HepG2 (cell line): ENCODE results near the gene AFG1L. TPM values are rescaled to one million over a fixed set of nuclear protein-coding genes. Genes with fewer than 3 reads are reported as not detected.

Experiments
- ATAC-seq: fragments of 200-7000 bp; cut with Tn5 transposase; 3 replicates; pipeline ENCODE4 v1.9.1; 2020; ENCODE audit warnings: mild to moderate bottlenecking, moderate library complexity
- BruUV-seq: library from RNA; stranded (reverse); fragments of 400-500 nt; replicated peaks from 2 replicates; lab custom pipeline; 2021; lab: Mats Ljungman, UMichigan
- CTCF ChIA-PET: fragments of 300-600 bp; formaldehyde crosslinking; extraction: SDS; loops from one replicate; lab custom pipeline; 2021; ENCODE audit warnings: low total read pairs, inconsistent platforms, low intra/inter-chr PET ratio; lab: Yijun Ruan, JAX
- POLR2A ChIA-PET: fragments of 350-600 bp; sonication (Branson Sonifier 250); formaldehyde crosslinking; loops from one replicate; lab custom pipeline; 2020; ENCODE audit warnings: antibody characterized with exemption, inconsistent platforms; lab: Yijun Ruan, JAX
- DNase-seq: peaks from one replicate; pipeline ENCODE4 v3.0.0-alpha.2; 2015; ENCODE audit warnings: low spot score
- FAIRE-seq: peaks from 3 replicates; lab custom pipeline; 2011; peaks lifted over from hg19 to GRCh38; lab: Jason Lieb, UNC
- H2AFZ ChIP-seq: one replicate; pipeline ENCODE4 v1.6.1; 2011; ENCODE audit warnings: low read length, inconsistent platforms
- H3K27ac ChIP-seq: fragments of 300-600 bp; 3 replicates; pipeline ENCODE4 v1.8.0; 2011; ENCODE audit warnings: mixed run types, mild to moderate bottlenecking, mixed read lengths, low read length, inconsistent platforms; ENCODE audit not compliant: insufficient read depth; ENCODE audit errors: extremely low read length
- H3K27me3 ChIP-seq, 2 experiments: fragments of 200-600 bp in 1 of 2; 2 replicates in 1 of 2; 3 replicates in 1 of 2; pipeline versions ENCODE4 v1.6.0 to v1.8.0; 2011; ENCODE audit warnings: low read length in 2 of 2, mild to moderate bottlenecking in 2 of 2, moderate library complexity in 2 of 2, inconsistent platforms in 1 of 2; ENCODE audit not compliant: insufficient read depth in 2 of 2, control insufficient read depth in 1 of 2
- H3K36me3 ChIP-seq, 2 experiments: fragments of 200-600 bp in 1 of 2; replicated peaks in 1 of 2; 2 replicates in 1 of 2; 3 replicates in 1 of 2; pipeline versions ENCODE4 v1.5.1 to v1.8.0; 2011; ENCODE audit warnings: low read length in 2 of 2, inconsistent platforms in 1 of 2; ENCODE audit not compliant: insufficient read depth in 2 of 2, control insufficient read depth in 1 of 2
- H3K4me1 ChIP-seq: 2 replicates; pipeline ENCODE4 v1.5.1; 2012; ENCODE audit warnings: low read length, inconsistent platforms; ENCODE audit not compliant: insufficient read depth
- H3K4me2 ChIP-seq: 2 replicates; pipeline ENCODE4 v1.6.0; 2011; ENCODE audit warnings: low read depth, low read length, inconsistent platforms
- H3K4me3 ChIP-seq, 3 experiments: fragments of 200-600 bp in 1 of 3; sonication (generic), shearing (Covaris generic) in 1 of 3; replicated peaks in 1 of 3; 2 replicates each; pipeline ENCODE4 v1.5.1; 2011 to 2016; ENCODE audit warnings: low read length in 3 of 3, inconsistent platforms in 2 of 3, low read depth in 2 of 3, mild to moderate bottlenecking in 2 of 3, control low read depth in 1 of 3, mixed read lengths in 1 of 3; ENCODE audit not compliant: insufficient read depth in 1 of 3
- H3K79me2 ChIP-seq: one replicate; pipeline ENCODE4 v1.6.1; 2011; ENCODE audit warnings: low read length, inconsistent platforms; ENCODE audit not compliant: insufficient read depth
- H3K9ac ChIP-seq: 2 replicates; pipeline ENCODE4 v1.6.0; 2011; ENCODE audit warnings: mild to moderate bottlenecking, low read depth, low read length, inconsistent platforms; ENCODE audit not compliant: insufficient read depth
- H3K9me3 ChIP-seq: 2 replicates; pipeline ENCODE4 v1.5.1; 2012; ENCODE audit warnings: mild to moderate bottlenecking, low read length
- H4K20me1 ChIP-seq: 2 replicates; pipeline ENCODE4 v1.6.0; 2011; ENCODE audit warnings: inconsistent platforms, mild to moderate bottlenecking, low read length, moderate library complexity; ENCODE audit not compliant: insufficient read depth
- CEBPB ChIP-seq: IDR thresholded peaks from 2 replicates; pipeline ENCODE4 v1.6.1; 2011; ENCODE audit warnings: low read depth, low read length, improper control_type of control experiment, borderline replicate concordance
- PLRG1 ChIP-seq: fragments of 450-650 bp; conservative IDR thresholded peaks from 2 replicates; pipeline ENCODE4 v1.6.1; 2016
- STAG1 ChIP-seq: sonication (generic); formaldehyde crosslinking; IDR thresholded peaks from 2 replicates; pipeline ENCODE4 v1.4.0; 2020; ENCODE audit warnings: missing genetic modification reagents
- ZC3H4 ChIP-seq: sonication (generic); formaldehyde crosslinking; IDR thresholded peaks from 2 replicates; pipeline ENCODE4 v1.4.0; 2020; ENCODE audit warnings: missing genetic modification reagents, borderline replicate concordance
- ZNF501 ChIP-seq: sonication (generic); formaldehyde crosslinking; IDR thresholded peaks from 2 replicates; pipeline ENCODE4 v1.5.1; 2020; ENCODE audit warnings: mild to moderate bottlenecking, moderate library complexity, missing genetic modification reagents
- ZSCAN9 ChIP-seq: IDR thresholded peaks from 2 replicates; pipeline ENCODE4 v1.6.1; 2016; ENCODE audit warnings: borderline replicate concordance
- WGBS: methylation state at CpG from one replicate; pipeline ENCODE4 v1.1.6; 2017; ENCODE audit warnings: low lambda C conversion rate; 5-methylcytosine and 5-hydroxymethylcytosine counted together
- in situ Hi-C: cut with HindIII; loops from 2 replicates; pipeline ENCODE4 v1.10.0; 2017; ENCODE audit warnings: low pct_unique_long_range_greater_than_20kb; ENCODE audit not compliant: extremely low pct_ligation_motif_present
- intact Hi-C: fragments of 100-400 bp; cut with micrococcal nuclease; formaldehyde crosslinking; loops from one replicate; pipeline ENCODE4 v1.10.0; 2022; ENCODE audit not compliant: unreplicated experiment
- polyA plus RNA-seq, 8 experiments: library from polyadenylated mRNA; depleted of rRNA in 3 of 8; stranded (reverse) in 7 of 8; unstranded in 1 of 8; fragments of >200 nt; fragmentation: Illumina TruSeq in 4 of 8; extraction: Trizol in 4 of 8; gene quantifications; 2 replicates each; pipeline versions ENCODE4 v1.2.1 to v1.2.3, GENCODE V29; 2011 to 2016; ENCODE audit warnings: low read depth in 4 of 8, missing spikeins in 1 of 8, mixed read lengths in 1 of 8; ENCODE audit not compliant: insufficient read depth in 1 of 8
- total RNA-seq, 5 experiments: library from RNA; depleted of rRNA; stranded (reverse); fragments of >200 nt; fragmentation: Illumina TruSeq; extraction: Trizol; gene quantifications; 2 replicates each; pipeline ENCODE4 v1.2.3, GENCODE V29; 2016; ENCODE audit warnings: low read depth in 1 of 5
- TF ChIP-seq, protein P1 (sequence below): sonication (generic); formaldehyde crosslinking; IDR thresholded peaks from 2 replicates; pipeline ENCODE4 v1.4.0; 2020; ENCODE audit warnings: missing genetic modification reagents, borderline replicate concordance
- TF ChIP-seq, protein P2 (sequence below): sonication (generic); IDR thresholded peaks from 2 replicates; pipeline ENCODE4 v1.6.1; 2016; ENCODE audit warnings: low read depth, borderline replicate concordance

AFG1L gene
- total and polyA plus RNA-seq, 2 of the 13 experiments (the other 11 are each of a cell fraction or from before 2014, with no cell fraction given): 3.1 to 14.0 TPM

DNA sequence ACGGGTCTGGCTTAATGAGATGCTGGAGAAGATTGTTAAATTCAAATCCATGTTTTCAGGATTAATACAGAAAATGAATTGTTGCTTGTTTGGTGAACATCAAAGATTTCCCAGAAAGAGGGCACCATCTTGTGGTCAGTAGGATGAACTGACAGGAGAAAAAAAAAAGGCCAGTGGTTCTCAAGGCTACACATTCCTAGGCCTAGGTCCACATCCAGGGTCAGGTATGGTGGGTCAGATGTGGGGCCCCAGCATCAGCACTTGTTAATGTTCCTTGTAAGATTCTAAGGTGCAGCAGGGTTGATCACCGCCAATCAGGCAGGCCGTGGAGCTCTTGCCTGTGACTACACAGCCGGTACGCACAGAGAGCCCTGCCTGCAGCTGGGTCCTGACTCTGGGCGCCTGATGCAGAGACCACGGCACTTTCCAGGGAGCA lies 231.9 kb downstream of the AFG1L start (continued):
- TF ChIP-seq ZNF501 (CRISPR knock-in tag) (0 out of 2 replicates have a peak, but pooled peaks have one; percentile 17), ZSCAN9 (CRISPR knock-in tag) (no peak)

DNA sequence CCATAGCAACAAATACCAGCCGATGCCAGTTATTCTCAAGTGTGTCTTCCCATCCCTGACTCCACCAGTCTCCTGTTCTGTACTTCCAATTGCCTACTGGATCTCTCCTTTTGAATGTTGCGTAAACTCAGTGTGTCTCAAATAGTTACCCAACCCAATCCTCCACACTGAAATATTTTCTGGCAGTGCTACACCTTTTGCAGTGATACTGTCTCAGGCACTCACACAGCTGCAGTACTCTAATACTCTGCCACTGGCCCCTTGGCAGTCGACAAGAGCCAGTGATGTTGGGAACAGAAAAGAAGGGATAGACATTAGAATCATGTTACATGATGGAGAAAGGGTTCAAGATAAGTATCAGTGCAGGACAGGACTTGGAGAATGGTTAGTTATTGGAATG lies 234.0 kb downstream of the AFG1L start:
- H3K9ac ChIP-seq: no peak overlapping the region
- H3K4me3 ChIP-seq: no peak overlapping the region
- 67% methylated on average over 3 of the region's 3 CpGs for WGBS
- no peaks in the 10 kb centered on the region for H3K27me3 ChIP-seq
- intact Hi-C loops: loop anchor here (10.0 kb wide), 1 partner anchor 554 kb away; no protein-coding TSS in a partner anchor
- FAIRE-seq: no peak
- POLR2A ChIA-PET: no interaction called here
- no peaks in the 10 kb centered on the region for H3K79me2 ChIP-seq
- H3K9me3 ChIP-seq: no peaks in the 10 kb centered on the region
- no peak overlapping the region for H2AFZ ChIP-seq
- BruUV-seq: no TSS peak
- H3K36me3 ChIP-seq: no peaks in the 10 kb centered on the region
- no peak for DNase-seq
- CTCF ChIA-PET: no interaction called here
- H4K20me1 ChIP-seq: no peaks in the 10 kb centered on the region
- TF ChIP-seq ZC3H4 (CRISPR knock-in tag) (no peak), CEBPB (0 out of 2 replicates have a peak, but pooled peaks have one; percentile 21)
- no peak overlapping the region for H3K4me2 ChIP-seq
- H3K4me1 ChIP-seq: peaks cover 6% of the 10 kb centered on the region; the same call in 1 of the 2 replicates
- no peak overlapping the region for H3K27ac ChIP-seq
- in situ Hi-C loops: loop anchor here (5.0 kb wide), 1 partner anchor 417 kb away; no protein-coding TSS in a partner anchor
- ATAC-seq: no peak

DNA sequence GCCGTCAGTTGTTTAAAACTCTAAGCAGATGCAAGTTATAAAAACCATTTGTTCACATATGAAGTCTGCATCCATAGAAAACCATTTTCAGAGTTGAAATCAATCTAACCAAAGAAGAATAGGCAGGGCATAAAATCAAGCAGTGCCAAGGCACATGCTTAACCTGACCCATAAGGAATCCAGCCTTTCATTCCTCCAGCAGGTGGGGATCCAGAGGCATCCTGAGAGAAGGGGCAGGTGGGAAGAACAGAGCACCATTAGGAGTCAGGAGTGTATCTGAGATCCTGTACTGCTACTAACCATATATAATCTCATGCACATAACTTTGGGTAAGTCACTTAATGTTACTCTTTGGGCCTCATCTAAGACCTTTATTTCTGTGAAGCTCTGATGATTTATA lies 236.5 kb downstream of the AFG1L start:
- H3K27me3 ChIP-seq: no peaks in the 10 kb centered on the region; a peak in 1 of 5 replicates
- no peak overlapping the region for H2AFZ ChIP-seq
- no peaks in the 10 kb centered on the region for H3K36me3 ChIP-seq
- in situ Hi-C loops: no loop called here
- ATAC-seq (no peak), FAIRE-seq (no peak), DNase-seq (no peak)
- H3K4me3 ChIP-seq: no peak overlapping the region
- H3K4me2 ChIP-seq: no peak overlapping the region
- ChIA-PET POLR2A (no interaction called here), CTCF (no interaction called here)
- H4K20me1 ChIP-seq: no peaks in the 10 kb centered on the region
- H3K79me2 ChIP-seq: no peaks in the 10 kb centered on the region
- no peaks in the 10 kb centered on the region for H3K9me3 ChIP-seq
- no peak overlapping the region for H3K27ac ChIP-seq
- peaks cover 24% of the 10 kb centered on the region for H3K4me1 ChIP-seq
- WGBS: 83% methylated on average over 1 of the region's 1 CpG
- no TSS peak for BruUV-seq
- TF ChIP-seq, protein P1, sequence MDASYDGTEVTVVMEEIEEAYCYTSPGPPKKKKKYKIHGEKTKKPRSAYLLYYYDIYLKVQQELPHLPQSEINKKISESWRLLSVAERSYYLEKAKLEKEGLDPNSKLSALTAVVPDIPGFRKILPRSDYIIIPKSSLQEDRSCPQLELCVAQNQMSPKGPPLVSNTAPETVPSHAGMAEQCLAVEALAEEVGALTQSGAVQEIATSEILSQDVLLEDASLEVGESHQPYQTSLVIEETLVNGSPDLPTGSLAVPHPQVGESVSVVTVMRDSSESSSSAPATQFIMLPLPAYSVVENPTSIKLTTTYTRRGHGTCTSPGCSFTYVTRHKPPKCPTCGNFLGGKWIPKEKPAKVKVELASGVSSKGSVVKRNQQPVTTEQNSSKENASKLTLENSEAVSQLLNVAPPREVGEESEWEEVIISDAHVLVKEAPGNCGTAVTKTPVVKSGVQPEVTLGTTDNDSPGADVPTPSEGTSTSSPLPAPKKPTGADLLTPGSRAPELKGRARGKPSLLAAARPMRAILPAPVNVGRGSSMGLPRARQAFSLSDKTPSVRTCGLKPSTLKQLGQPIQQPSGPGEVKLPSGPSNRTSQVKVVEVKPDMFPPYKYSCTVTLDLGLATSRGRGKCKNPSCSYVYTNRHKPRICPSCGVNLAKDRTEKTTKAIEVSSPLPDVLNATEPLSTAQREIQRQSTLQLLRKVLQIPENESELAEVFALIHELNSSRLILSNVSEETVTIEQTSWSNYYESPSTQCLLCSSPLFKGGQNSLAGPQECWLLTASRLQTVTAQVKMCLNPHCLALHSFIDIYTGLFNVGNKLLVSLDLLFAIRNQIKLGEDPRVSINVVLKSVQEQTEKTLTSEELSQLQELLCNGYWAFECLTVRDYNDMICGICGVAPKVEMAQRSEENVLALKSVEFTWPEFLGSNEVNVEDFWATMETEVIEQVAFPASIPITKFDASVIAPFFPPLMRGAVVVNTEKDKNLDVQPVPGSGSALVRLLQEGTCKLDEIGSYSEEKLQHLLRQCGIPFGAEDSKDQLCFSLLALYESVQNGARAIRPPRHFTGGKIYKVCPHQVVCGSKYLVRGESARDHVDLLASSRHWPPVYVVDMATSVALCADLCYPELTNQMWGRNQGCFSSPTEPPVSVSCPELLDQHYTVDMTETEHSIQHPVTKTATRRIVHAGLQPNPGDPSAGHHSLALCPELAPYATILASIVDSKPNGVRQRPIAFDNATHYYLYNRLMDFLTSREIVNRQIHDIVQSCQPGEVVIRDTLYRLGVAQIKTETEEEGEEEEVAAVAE: no peak
- TF ChIP-seq, protein P2, sequence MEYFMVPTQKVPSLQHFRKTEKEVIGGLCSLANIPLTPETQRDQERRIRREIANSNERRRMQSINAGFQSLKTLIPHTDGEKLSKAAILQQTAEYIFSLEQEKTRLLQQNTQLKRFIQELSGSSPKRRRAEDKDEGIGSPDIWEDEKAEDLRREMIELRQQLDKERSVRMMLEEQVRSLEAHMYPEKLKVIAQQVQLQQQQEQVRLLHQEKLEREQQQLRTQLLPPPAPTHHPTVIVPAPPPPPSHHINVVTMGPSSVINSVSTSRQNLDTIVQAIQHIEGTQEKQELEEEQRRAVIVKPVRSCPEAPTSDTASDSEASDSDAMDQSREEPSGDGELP: no peak
- TF ChIP-seq STAG1: peak; percentile 22; the same call in 1 of the 2 replicates
- no peak for TF ChIP-seq PLRG1
- TF ChIP-seq, all 625 proteins: peak for 1
- H3K9ac ChIP-seq: no peak overlapping the region
- intact Hi-C loops: no loop called here
